WERI-Rb-1 (cell line): Measurements from ENCODE around the gene NFATC1.

ENCODE experiments used
- DNase-seq: peaks from one replicate; pipeline ENCODE4 v3.0.0-alpha.2; 2020
- H3K27ac ChIP-seq: fragments of 250-450 bp; sonication (Bioruptor Pico); 2 replicates; pipeline ENCODE4 v1.5.1; 2020; ENCODE audit warnings: mild to moderate bottlenecking, moderate library complexity
- H3K27me3 ChIP-seq: fragments of 250-450 bp; sonication (Bioruptor Pico); 2 replicates; pipeline ENCODE4 v1.5.1; 2021; ENCODE audit warnings: mild to moderate bottlenecking, low read depth, moderate library complexity; ENCODE audit not compliant: insufficient read depth, severe bottlenecking
- H3K36me3 ChIP-seq: fragments of 250-450 bp; sonication (Bioruptor Pico); 2 replicates; pipeline ENCODE4 v1.5.1; 2020; ENCODE audit warnings: mild to moderate bottlenecking, moderate library complexity
- H3K4me3 ChIP-seq: 2 replicates; pipeline ENCODE4 v1.5.1; 2011; ENCODE audit warnings: low read depth, mild to moderate bottlenecking, control low read depth, low read length
- H3K9me3 ChIP-seq: fragments of 250-450 bp; sonication (Bioruptor Pico); 2 replicates; pipeline ENCODE4 v1.5.1; 2021; ENCODE audit warnings: mild to moderate bottlenecking, moderate library complexity; ENCODE audit not compliant: severe bottlenecking
- TF ChIP-seq, protein P1 (sequence below): IDR thresholded peaks from 2 replicates; pipeline ENCODE4 v1.5.1; 2011; ENCODE audit warnings: low read depth, mild to moderate bottlenecking, control low read depth, inconsistent platforms, low read length

Gene NFATC1

DNA sequence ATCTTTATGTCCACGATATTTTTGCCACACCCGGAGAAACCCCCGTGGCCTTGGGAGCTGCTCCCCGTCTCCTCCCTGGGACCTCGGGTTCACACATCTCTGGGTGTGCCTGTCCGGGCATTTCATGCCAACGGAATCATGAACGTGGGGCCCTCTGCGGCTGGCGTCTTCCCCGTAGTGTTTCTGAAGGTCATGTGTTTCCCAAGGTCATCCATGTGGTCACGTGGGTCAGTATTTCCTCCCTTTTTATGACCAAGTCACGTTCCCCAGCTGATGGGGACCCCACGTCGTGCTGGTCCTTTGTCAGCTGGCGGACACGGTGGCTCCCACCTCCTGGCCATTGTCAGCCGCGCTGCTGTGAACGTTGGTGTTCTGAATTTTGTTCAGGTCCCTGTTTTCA, 135.7 kb downstream of the NFATC1 start:
- H3K27me3 ChIP-seq: peaks cover 18% of the 10 kb centered on the region
- H3K36me3 ChIP-seq: peaks cover 16% of the 10 kb centered on the region
- no peak overlapping the region for H3K27ac ChIP-seq
- H3K9me3 ChIP-seq: no peaks in the 10 kb centered on the region
- TF ChIP-seq, protein P1, sequence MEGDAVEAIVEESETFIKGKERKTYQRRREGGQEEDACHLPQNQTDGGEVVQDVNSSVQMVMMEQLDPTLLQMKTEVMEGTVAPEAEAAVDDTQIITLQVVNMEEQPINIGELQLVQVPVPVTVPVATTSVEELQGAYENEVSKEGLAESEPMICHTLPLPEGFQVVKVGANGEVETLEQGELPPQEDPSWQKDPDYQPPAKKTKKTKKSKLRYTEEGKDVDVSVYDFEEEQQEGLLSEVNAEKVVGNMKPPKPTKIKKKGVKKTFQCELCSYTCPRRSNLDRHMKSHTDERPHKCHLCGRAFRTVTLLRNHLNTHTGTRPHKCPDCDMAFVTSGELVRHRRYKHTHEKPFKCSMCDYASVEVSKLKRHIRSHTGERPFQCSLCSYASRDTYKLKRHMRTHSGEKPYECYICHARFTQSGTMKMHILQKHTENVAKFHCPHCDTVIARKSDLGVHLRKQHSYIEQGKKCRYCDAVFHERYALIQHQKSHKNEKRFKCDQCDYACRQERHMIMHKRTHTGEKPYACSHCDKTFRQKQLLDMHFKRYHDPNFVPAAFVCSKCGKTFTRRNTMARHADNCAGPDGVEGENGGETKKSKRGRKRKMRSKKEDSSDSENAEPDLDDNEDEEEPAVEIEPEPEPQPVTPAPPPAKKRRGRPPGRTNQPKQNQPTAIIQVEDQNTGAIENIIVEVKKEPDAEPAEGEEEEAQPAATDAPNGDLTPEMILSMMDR: no peak
- no peak for DNase-seq
- no peak overlapping the region for H3K4me3 ChIP-seq

GRCh38 chr18:79531926-79532312, 136.2 kb downstream of the NFATC1 start:
- H3K27ac ChIP-seq: no peak overlapping the region
- H3K27me3 ChIP-seq: peaks cover 18% of the 10 kb centered on the region
- H3K36me3 ChIP-seq: peaks cover 16% of the 10 kb centered on the region
- TF ChIP-seq, protein P1: no peak
- no peaks in the 10 kb centered on the region for H3K9me3 ChIP-seq
- H3K4me3 ChIP-seq: no peak overlapping the region
- no peak for DNase-seq

- Histone ChIP-seq H3K9me3 (peaks cover 3% of the 10 kb centered on the region), H3K27me3 (peaks cover 18% of the 10 kb centered on the region), H3K27ac (no peak overlapping the region), H3K4me3 (no peak overlapping the region), H3K36me3 (peaks cover 15% of the 10 kb centered on the region)
- no peak for DNase-seq
- TF ChIP-seq, protein P1: no peak
These were observed 136.7 kb downstream of the NFATC1 start for GRCh38 chr18:79532313-79533007.

- DNase-seq: no peak
- H3K36me3 ChIP-seq: peaks cover 8% of the 10 kb centered on the region
- H3K27me3 ChIP-seq: peaks cover 18% of the 10 kb centered on the region
- no peak overlapping the region for H3K4me3 ChIP-seq
- peaks cover 10% of the 10 kb centered on the region for H3K9me3 ChIP-seq
- H3K27ac ChIP-seq: no peak overlapping the region
- TF ChIP-seq, protein P1: no peak
These were observed 137.4 kb downstream of the NFATC1 start for GRCh38 chr18:79533146-79533545.

DNA sequence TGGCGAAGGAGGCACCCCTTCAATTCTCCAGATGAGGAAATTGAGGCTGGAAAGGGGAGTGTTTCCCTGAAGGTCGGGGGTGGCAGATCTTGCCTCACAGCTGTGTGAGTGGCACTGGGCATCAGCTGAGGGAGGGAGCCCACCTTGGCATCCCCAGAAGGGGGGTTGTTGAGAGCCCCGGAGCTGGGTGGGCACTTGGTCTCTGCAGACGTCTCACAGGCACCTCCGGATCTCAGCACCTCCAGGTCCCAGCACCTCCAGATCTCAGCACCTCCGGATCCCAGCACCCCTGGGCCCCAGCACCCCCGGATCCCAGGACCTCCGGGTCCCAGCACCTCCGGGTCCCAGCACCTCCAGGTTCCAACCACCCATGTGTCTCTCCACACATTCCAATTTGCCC, 137.9 kb downstream of the NFATC1 start:
- H3K27me3 ChIP-seq: peaks cover 18% of the 10 kb centered on the region
- peaks cover 15% of the 10 kb centered on the region for H3K9me3 ChIP-seq
- H3K4me3 ChIP-seq: no peak overlapping the region
- no peak for DNase-seq
- peaks cover 8% of the 10 kb centered on the region for H3K36me3 ChIP-seq
- TF ChIP-seq, protein P1: no peak
- H3K27ac ChIP-seq: no peak overlapping the region

DNA sequence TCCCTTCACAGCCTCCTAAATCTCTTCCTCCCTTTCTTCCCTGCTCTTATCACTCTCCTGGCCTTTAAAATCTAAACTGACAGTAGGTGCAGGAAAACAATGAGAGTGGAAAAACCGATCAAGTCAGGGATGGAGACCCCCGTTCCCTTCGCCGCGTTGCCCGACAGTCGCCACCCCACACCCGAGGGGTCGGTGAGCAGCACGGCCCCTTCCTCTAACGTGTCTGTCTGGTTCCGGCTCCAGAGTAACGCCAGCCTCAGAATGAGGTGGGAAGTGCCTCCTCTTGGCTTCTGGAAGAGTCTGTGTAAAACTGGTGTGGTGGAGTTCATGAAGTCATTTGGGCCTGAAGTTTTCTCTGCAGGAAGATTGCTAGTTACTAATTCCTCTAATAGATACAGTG, 138.6 kb downstream of the NFATC1 start:
- H3K4me3 ChIP-seq: no peak overlapping the region
- peaks cover 6% of the 10 kb centered on the region for H3K36me3 ChIP-seq
- peaks cover 18% of the 10 kb centered on the region for H3K27me3 ChIP-seq
- TF ChIP-seq, protein P1: no peak
- DNase-seq: no peak
- H3K27ac ChIP-seq: no peak overlapping the region
- peaks cover 19% of the 10 kb centered on the region for H3K9me3 ChIP-seq
